HG03175 (cell line): ENCODE results near the gene GNAQ.
"Not testable (repeated sequence)": the region's sequence is repeated elsewhere in the genome, so short reads cannot be mapped to it uniquely, and the experiment has no call there.

ENCODE experiments used
- ATAC-seq: cut with Tn5 transposase; IDR thresholded peaks from one replicate; pipeline ENCODE4 v1.9.1; 2021; ENCODE audit warnings: mild to moderate bottlenecking, moderate library complexity; ENCODE audit not compliant: unreplicated experiment

GNAQ gene

DNA sequence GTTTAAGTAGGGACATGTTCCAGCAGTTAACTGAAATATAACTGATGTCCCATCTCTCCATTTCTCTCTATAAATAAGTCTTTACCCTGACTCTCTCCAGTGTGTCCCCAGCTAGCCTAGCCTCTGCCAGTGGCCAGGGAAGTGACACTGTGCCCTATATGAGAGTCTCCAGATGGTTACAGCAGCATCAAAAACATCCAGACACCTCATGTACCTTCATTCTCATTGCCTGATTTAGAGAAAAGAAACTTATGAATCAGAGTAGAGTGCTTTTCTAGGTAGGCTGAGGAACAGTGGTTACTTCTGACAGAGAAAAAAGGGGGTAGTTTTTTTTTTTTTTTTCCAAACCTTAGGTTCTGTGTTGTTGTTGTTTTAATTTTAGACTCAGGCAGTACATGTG lies 148.5 kb downstream of the GNAQ start:
- no peak for ATAC-seq

DNA sequence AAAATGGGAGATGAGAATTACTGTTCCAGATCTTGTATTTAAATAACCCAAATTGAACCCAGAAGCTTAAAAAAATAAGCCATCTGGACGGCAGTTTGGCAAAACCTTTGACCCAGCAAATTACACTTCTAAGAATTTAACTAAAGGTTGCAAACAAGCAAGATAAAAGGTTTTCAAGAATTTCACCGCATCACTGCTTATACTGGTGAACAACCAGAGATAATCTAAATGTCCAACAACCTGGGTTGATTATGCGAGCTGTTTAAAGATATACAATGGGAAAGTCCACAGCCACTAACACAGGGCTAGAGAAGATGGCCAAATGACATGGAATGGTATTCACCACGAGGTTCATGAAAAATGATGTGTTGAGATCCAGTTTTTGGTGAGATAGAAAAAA lies 149.3 kb downstream of the GNAQ start:
- no peak for ATAC-seq

DNA sequence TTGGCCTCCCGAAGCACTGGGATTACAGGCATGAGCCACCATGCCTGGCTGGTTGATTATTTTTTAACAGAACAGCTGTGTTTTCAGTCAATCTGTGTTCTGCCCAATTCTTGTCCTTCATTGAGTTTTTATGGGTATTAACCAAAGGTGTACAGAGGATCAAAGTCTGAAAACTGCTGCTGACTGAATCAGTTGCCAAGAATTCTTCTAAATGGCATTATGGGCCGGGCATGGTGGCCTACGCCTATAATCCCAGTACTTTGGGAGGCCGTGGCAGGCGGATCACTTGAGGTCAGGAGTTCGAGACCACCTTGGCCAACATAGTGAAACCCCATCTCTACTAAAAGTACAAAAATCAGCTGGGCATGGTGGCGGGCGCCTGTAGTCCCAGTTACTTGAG lies 150.0 kb downstream of the GNAQ start:
- ATAC-seq = not testable (repeated sequence)

DNA sequence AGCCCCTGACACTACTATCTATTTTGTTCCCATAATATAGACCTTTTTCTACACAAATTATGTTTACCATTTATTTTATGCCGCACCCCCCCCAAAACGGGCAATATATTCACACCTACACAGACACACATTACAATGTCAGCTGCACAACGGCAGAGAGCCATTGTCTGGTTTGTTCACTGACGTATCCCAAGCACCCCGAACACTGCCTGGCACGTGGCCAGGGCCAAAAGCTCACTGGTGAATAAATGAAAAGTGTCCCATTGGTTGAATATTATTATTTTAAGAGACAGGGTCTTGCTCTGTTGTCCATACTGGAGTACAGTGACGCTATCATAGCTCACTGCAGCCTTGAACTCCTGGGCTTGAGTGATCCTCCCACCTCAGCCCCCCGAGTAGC lies 150.5 kb downstream of the GNAQ start:
- no peak for ATAC-seq

DNA sequence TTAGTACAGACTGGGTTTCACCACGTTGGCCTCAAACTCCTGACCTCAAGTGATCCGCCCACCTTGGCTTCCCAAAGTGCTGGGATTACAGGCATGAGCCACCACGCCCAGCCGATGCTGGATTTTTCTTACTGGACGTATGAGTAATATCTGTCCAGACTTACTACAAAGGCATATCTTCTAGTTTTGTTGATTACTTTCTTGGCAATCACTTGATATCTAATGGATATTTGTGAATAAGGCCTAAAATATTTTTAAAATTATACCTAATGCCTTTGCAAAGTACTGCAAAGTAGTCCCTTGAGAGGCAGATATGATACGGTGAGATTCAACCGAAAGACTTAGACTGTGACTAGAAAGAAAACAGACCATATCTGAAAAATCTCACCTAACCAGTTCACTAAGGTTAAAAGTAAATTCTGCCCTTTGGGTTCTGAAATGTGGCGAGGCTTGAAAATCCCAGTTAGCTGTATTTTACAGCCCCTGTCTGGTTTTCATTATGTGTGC lies 152.1 kb downstream of the GNAQ start:
- ATAC-seq = no peak

DNA sequence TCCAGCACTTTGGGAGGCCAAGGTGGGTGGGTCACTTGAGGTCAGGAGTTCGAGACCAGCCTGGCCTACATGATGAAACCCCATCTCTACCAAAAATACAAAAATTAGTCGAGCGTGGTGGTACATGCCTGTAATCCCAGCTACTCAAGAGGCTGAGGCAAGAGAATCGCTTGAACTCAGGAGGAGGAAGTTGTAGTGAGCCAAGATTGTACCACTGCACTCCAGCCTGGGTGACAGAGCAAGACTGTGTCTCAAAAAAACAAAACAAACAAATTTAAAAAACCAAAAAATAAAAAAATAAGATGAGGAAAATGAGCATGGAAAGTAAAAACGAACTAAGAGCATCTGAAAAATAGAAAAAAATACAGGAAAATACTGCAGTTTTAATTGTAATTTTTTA lies 152.8 kb downstream of the GNAQ start:
- ATAC-seq = not testable (repeated sequence)

DNA sequence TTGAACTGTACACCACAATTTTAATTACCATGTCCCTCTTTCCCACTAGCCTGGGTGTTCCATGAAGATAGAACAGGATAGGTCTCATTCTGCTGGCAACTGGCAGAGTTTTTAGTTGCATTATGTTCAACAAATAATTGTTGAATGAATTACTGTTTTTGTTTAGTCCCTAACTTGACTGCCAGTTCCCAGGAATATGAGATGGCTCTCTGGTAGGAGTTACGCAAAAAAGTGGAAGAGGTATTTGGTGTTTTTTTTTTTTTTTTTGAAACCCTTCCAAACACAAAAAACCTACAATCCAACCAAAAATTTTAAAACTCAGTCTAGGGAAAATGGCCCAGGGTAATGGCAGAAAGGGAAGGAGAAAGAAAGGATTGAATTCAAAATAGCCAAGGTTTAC lies 153.6 kb downstream of the GNAQ start:
- no peak for ATAC-seq

DNA sequence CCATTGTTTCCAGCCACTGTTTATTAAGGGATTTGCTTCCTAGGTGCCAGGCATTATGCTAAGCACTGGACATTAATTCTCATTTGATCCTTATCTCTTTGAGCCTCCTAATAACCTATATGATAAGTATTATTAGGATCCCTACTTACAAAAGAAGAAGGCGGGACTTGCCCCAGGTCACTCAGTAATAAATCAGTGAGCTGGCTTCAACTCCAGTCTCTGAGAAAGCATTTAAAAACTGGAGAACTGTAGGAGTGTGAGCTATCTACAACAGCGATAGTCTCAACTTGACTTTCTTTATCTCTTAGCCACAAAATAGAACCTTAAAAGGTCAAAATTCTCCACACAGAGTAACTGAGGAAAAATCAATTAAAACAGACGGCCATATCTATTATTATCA lies 155.0 kb downstream of the GNAQ start:
- no peak for ATAC-seq

DNA sequence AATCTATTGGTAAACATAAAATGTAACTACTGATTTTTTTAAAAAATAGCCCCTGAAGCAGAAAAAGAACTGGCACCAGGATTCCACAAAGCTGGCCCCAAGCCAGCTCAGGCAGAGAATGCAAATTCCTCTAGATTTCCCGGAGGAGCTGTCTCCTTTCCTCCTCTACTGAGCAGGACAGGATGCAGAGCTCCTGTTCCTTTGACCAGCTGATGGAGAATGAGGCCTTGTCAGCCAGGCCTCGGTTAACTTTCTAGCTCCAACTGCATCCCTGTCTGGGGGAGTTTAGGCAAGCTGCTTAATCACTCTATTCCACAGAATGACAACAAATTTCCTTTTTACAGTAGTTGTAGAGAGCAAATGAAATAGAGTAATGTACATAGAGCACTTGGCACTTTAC lies 155.5 kb downstream of the GNAQ start:
- no peak for ATAC-seq

DNA sequence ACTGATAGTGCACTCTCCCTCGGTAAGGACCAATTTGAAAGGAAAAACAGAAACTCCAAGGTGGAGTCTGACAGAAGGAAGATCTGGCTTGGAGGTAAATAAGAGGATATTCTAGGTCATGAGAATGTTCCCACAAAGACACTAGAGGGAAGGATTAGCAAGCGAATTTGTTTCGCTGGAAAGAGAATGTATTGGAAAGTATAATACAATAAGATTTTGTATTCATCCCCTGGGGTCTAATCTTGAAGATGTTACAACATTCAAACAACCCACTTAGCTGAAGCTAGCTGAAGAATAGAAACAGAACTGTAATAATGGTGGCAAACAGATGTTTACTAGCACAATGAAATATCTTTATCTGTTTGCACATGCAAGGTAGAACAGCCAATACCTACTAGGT lies 158.7 kb downstream of the GNAQ start:
- no peak for ATAC-seq

DNA sequence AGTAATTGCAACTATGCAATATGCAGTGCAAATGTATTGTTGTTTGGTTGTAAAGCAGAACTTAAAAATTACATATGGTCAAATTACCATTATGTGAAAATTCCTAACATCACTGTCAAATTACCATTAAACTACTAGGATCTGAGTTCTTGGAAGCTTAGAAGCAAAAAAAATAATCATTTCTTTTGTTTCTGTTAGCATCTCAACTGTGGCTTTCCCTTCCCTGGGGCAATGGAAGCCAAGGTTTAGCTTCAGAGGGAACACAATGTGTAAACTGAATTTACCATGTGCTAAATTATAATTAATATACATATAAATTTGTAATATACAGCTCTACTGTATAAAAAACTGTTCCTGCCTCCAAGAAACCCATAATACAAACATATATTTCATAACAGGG lies 159.4 kb downstream of the GNAQ start:
- ATAC-seq = no peak

DNA sequence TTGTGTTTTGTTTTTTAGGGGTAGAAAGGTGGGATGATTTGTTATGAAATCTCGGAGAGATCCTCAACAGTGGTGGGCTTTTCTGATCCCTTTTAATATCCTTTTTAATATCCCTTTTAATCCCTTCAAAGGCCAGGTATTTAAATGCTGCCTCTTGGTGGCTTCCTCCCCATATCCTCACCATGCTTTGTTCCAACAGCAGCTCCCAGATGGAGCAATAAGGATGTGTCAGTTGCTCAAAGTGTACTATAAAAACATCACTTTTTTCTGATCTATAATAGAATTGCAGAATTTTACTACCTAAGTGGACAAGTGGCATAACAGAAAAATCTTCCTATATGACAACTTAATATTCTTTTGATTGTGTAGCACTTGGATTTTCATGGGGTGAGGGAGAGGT lies 160.1 kb downstream of the GNAQ start:
- ATAC-seq = no peak

DNA sequence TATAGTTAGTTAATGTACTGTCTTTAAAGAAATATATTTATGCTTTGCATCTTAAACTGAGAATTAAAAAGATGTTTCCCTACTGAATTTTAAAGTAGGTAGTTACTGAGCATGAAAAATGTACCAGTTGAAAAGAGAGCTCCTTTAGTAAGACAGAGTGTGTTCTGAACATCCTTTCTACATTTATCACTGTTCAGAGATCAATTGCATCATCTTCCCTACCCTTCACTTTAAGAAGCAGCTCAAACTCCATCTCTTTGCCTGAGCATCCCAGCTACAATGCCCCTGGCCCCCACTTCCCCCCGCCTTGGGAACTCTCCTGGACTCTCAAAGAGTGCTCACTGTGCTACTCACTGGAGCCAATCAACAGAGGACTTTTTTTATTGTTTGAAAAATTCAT lies 164.7 kb downstream of the GNAQ start:
- ATAC-seq = no peak

DNA sequence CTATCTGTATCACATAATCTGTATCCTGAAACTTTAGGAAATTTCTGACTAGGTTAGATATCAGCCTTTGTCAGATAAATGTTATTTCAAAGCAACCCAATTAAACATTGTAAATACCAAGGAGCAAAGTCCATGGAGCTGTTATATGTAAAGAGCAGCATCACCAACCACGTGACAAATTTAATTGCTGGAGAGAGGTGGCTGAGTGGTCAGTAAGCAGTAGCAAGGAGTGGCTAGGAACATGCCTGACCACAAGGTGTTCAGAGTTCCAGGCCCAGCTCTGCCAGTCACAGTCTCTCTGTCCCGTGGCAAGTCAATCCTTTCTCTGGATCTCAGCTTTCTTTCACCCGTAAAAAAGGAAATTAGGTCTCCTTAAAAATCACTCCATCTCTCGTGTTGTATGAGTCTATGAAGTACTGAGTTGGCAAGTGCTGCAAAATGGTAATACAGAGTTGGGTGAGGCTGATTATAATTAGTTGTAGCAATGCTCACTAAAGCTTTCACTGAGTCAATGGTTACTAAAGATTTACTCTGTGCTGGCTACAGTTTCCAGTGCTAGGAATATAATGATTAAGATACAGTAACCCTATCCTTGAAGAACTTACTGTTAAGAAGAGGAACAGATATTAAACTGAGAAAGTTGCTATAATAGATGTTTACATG lies 166.1 kb downstream of the GNAQ start:
- ATAC-seq = no peak

DNA sequence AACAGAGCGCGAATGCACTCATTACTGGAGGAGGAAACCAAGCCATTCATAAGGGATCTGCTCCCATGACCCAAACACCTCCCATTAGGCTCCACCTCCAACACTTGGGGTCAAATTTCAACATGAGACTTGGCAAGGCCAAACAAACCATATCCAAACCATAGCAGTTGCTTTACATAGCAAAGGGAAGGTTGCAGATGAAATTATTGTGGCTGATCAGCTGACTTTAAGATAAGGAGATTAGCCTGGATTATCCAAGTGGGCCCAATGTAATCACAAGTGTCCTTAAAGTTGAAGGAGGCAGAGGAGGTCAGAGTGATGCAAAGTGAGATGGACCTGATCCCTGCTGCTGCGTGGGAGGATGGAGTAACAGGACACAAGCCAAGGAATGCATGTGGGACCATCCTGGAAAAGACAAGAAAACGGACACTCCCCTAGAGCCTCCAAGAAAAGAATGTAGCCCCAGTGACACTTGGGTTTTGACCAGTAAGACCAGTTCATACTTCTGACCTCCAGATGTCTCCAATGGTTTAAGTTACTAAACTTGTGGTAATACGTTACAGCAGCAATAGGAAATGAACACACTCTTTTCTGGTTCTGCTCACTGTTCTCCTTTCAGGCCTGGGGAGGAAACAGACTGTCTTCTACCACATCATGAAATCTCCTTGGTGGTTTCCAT lies 167.3 kb downstream of the GNAQ start:
- ATAC-seq = no peak

DNA sequence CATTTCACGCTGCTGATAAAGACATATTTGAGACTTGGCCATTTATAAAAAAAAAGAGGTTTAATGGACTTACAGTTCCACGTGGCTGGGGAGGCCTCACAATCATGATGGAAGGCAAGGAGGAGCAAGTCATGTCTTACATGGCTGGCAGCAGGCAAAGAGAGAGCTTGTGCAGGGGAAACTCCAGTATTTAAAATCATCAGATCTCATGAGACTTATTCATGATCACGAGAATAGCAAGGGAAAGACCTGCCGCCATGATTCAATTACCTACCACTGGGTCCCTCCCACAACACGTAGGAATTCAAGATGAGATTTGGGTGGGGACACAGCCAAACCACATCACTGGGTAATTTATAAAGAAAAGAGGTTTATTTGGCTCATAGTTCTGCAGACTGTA lies 168.0 kb downstream of the GNAQ start:
- ATAC-seq = not testable (repeated sequence)

DNA sequence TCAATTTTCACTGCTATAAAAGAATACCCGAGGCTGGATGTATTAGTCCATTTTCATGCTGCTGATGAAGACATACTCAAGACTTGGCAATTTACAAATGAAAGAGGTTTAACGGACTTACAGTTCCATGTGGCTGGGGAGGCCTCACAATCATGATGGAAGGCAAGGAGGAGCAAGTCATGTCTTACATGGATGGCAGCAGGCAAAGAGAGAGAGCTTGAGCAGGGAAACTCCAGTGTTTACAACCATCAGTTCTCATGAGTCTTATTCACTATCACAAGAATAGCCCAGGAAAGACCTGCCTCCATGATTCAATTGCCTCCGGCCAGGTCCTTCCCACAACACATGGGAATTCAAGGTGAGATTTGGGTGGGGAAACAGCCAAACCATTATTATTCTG lies 170.7 kb downstream of the GNAQ start:
- ATAC-seq = not testable (repeated sequence)

DNA sequence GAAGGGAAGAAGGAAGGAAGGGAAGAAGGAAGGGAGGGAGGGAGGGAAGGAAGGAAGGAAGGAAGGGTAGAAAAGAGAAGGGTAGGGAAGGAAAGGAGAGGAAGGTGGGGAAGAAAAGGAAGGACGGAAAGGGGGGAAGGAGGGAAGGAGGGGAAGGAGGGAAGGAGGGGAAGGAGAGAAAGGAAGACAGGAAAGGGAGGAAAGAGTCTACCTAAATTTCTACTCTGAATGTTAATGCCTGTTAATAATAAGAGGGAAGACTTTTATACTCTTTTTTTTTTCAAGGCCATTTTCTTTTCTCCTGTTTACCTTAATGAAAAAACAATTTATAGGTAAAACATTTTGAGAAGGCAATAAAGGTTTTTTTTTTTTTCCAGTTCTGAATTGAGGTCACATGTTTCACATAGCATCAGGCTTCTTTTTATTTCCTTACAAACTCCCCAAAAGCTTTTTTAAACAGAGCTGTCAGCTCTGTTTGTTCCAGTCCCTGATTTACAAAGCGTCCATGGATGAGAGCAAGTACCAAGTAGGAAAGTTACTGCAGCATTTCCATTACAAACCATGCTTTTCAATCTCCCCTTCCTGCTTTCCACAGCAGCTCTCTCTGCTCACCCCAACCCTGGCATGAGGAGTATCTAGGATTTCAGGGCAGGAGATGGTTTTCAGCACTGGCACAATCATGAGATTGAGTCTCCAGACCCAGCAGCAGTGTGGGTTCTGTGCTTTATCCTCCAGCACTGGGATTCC lies 173.9 kb downstream of the GNAQ start:
- no peak for ATAC-seq

DNA sequence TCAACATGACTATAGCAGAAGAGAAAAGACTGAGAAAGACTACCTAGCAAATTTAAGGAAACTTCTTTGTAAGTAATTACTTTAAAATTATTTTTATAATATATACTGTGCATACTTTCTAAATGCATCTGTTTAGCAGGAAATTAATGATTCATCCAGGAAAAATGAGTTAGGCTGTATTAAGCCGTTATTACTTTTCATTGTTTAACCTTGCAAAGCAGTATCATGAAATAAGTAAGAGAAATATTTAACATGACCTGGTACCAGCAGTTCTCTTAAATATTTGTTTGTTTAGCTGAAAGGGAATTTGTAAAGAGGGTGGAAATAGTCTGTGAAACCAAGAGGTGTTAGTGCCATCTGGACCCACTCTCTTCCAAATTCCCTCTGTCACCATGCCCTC lies 175.0 kb downstream of the GNAQ start:
- ATAC-seq = no peak

DNA sequence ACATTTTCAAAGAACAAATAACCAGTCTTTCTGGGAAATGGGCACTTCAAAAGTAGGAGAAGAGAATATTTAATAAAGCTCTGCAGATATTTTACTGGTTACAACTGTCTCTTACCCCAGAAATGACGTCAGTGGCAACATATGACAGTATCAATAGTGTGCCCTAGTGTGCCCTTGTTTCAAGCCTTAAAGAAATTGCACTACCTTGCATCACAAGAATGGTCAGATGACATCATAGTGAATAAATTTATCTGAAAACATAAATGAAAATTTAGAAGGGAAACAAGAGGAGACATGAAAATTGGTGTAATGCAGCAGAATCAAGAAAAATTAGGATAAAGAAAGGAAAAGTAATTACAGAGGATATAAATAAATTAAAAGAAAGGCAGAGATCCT lies 176.7 kb downstream of the GNAQ start:
- no peak for ATAC-seq

DNA sequence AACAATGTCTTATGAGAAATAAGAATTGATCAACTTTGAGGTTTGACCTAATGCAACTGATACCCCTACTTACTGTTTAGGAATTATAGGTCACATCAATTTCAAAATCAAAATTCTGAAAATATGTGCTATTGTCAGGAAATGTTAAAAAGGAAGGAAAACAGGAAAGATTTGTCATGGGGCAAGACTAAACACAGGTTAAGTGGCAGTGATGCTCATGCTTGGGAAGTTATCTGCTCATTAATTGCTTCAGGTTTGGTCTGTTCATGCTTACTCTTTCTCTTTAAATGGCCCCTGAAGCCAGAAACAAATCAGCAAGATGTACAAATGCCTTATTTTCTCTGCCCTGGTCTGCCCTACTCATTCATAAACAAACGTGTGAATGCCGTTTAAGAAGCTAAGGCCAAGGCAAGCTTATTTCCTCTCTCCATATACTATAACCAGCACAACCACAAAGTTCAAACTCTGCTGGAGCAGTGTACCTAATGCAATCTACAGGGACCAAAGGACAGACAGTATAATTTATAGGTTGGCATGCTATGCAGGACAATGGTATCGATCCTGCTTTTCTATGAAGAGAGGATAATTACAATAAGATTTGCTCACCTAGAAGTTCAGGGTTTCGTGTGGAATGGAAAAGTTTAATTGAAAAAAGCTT lies 177.2 kb downstream of the GNAQ start:
- ATAC-seq = no peak

DNA sequence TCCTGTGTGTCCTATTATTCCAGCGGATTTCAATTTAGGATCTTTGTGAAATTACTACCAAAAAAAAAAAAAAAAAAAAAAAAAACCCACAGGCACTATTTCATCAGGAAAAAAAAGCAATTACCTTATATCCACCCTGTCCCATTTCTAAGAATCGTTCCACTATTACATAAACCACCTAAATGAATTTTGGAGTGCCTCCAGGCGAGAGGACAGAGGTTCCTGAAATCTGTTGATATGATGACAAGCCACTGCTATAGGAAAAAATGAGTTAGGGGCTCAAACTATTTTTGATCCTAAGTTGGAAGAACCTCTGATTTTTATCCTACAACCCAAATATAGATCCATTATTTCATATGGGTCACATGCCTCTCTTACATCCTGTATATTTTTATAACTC lies 177.9 kb downstream of the GNAQ start:
- no peak for ATAC-seq
